ENCODE measurements around the gene KCTD11.

Gene KCTD11

GRCh38 chr17:7311110-7311705, 40.8 kb upstream of the KCTD11 start:
- Histone ChIP-seq H4K91ac (ENCODE audit: low read depth, low read length, poor library complexity) (no peak overlapping the region), H3K9ac (ENCODE audit: low read depth, low read length, poor library complexity) (no peak overlapping the region), H2BK120ac (ENCODE audit: low read depth, low read length) (no peak overlapping the region), H2AFZ (ENCODE audit: low read length) (no peak overlapping the region), H3K4me2 (ENCODE audit: insufficient read depth, low read length, poor library complexity, severe bottlenecking) (no peak overlapping the region), H3K4ac (ENCODE audit: low read length) (no peak overlapping the region), H2BK12ac (ENCODE audit: low read length) (no peak overlapping the region), H3K14ac (ENCODE audit: low read length) (no peak overlapping the region), H3K36me3 (replicated peaks in 1 of 2; ENCODE audit: control insufficient read depth in 2 of 2, insufficient read depth in 2 of 2, low read length in 2 of 2) (peaks cover 47 to 59% of the 10 kb centered on the region in 2 donors), H3K18ac (ENCODE audit: low read length) (no peak overlapping the region), H3K4me3 (ENCODE audit: low read length in 2 of 2) (no peak overlapping the region), H3K23ac (ENCODE audit: low read depth, low read length, poor library complexity) (no peak overlapping the region), H3K9me3 (replicated peaks in 1 of 2; ENCODE audit: control insufficient read depth in 2 of 2, insufficient read depth in 1 of 2, low read depth in 1 of 2, low read length in 2 of 2) (no peaks in the 10 kb centered on the region), H2AK5ac (ENCODE audit: low read depth, low read length) (no peak overlapping the region), H2BK15ac (ENCODE audit: low read length) (no peak overlapping the region), H3K27me3 (ENCODE audit: control insufficient read depth in 3 of 3, insufficient read depth in 3 of 3, low read depth in 1 of 3, low read length in 3 of 3) (no peaks in the 10 kb centered on the region), H4K8ac (ENCODE audit: low read depth, low read length) (no peak overlapping the region), H3K4me1 (ENCODE audit: control insufficient read depth in 2 of 2, insufficient read depth in 1 of 2, low read depth in 1 of 2, low read length in 2 of 2) (peaks cover 8 to 18% of the 10 kb centered on the region in 2 donors), H3K79me1 (ENCODE audit: low read depth, low read length) (peaks cover 7% of the 10 kb centered on the region), H3K27ac (replicated peaks; ENCODE audit: low read length) (no peak overlapping the region), H2BK5ac (ENCODE audit: low read length) (no peak overlapping the region)
- DNase-seq (ENCODE audit: low spot score) = no peak
- 100% methylated on average over 1 of the region's 7 CpGs; no CpG with 5 or more reads in 1 of the 2 donors for WGBS, 2 donors (ENCODE audit: extremely low coverage in 2 of 2, insufficient read length in 2 of 2, insufficient replicate concordance in 1 of 2)

GRCh38 chr17:7312432-7313087, 39.4 kb upstream of the KCTD11 start:
- Histone ChIP-seq H2AFZ (ENCODE audit: low read length) (no peak overlapping the region), H4K91ac (ENCODE audit: low read depth, low read length, poor library complexity) (no peak overlapping the region), H3K14ac (ENCODE audit: low read length) (no peak overlapping the region), H3K36me3 (replicated peaks in 1 of 2; ENCODE audit: control insufficient read depth in 2 of 2, insufficient read depth in 2 of 2, low read length in 2 of 2) (peaks cover 52 to 70% of the 10 kb centered on the region in 2 donors), H3K4ac (ENCODE audit: low read length) (no peak overlapping the region), H2BK15ac (ENCODE audit: low read length) (no peak overlapping the region), H3K27ac (replicated peaks; ENCODE audit: low read length) (no peak overlapping the region), H3K9me3 (replicated peaks in 1 of 2; ENCODE audit: control insufficient read depth in 2 of 2, insufficient read depth in 1 of 2, low read depth in 1 of 2, low read length in 2 of 2) (no peaks in the 10 kb centered on the region), H3K4me2 (ENCODE audit: insufficient read depth, low read length, poor library complexity, severe bottlenecking) (no peak overlapping the region), H3K23ac (ENCODE audit: low read depth, low read length, poor library complexity) (peak overlapping the region; percentile 16), H3K9ac (ENCODE audit: low read depth, low read length, poor library complexity) (no peak overlapping the region), H2BK12ac (ENCODE audit: low read length) (no peak overlapping the region), H3K4me3 (ENCODE audit: low read length in 2 of 2) (no peak overlapping the region), H2BK5ac (ENCODE audit: low read length) (no peak overlapping the region), H2AK5ac (ENCODE audit: low read depth, low read length) (no peak overlapping the region), H3K18ac (ENCODE audit: low read length) (no peak overlapping the region), H3K27me3 (ENCODE audit: control insufficient read depth in 3 of 3, insufficient read depth in 3 of 3, low read depth in 1 of 3, low read length in 3 of 3) (no peaks in the 10 kb centered on the region), H3K79me1 (ENCODE audit: low read depth, low read length) (peaks cover 7% of the 10 kb centered on the region), H3K4me1 (ENCODE audit: control insufficient read depth in 2 of 2, insufficient read depth in 1 of 2, low read depth in 1 of 2, low read length in 2 of 2) (peaks cover 8 to 18% of the 10 kb centered on the region in 2 donors), H2BK120ac (ENCODE audit: low read depth, low read length) (no peak overlapping the region), H4K8ac (ENCODE audit: low read depth, low read length) (no peak overlapping the region)
- no CpG with 5 or more reads among the region's 7 CpGs for WGBS, 2 donors (ENCODE audit: extremely low coverage in 2 of 2, insufficient read length in 2 of 2, insufficient replicate concordance in 1 of 2)
- DNase-seq (ENCODE audit: low spot score) = no peak

- Histone ChIP-seq H2AFZ (ENCODE audit: low read length) (no peak overlapping the region), H3K9me3 (replicated peaks in 1 of 2; ENCODE audit: control insufficient read depth in 2 of 2, insufficient read depth in 1 of 2, low read depth in 1 of 2, low read length in 2 of 2) (no peaks in the 10 kb centered on the region), H3K4me3 (ENCODE audit: low read length in 2 of 2) (peak overlapping the region in 1 of 2 donors; percentile 60), H4K91ac (ENCODE audit: low read depth, low read length, poor library complexity) (no peak overlapping the region), H3K23ac (ENCODE audit: low read depth, low read length, poor library complexity) (no peak overlapping the region), H2BK5ac (ENCODE audit: low read length) (no peak overlapping the region), H3K9ac (ENCODE audit: low read depth, low read length, poor library complexity) (no peak overlapping the region), H3K4ac (ENCODE audit: low read length) (no peak overlapping the region), H3K36me3 (replicated peaks in 1 of 2; ENCODE audit: control insufficient read depth in 2 of 2, insufficient read depth in 2 of 2, low read length in 2 of 2) (peaks cover 59 to 77% of the 10 kb centered on the region in 2 donors), H3K4me2 (ENCODE audit: insufficient read depth, low read length, poor library complexity, severe bottlenecking) (no peak overlapping the region), H3K18ac (ENCODE audit: low read length) (no peak overlapping the region), H2BK15ac (ENCODE audit: low read length) (no peak overlapping the region), H3K27ac (replicated peaks; ENCODE audit: low read length) (no peak overlapping the region), H3K79me1 (ENCODE audit: low read depth, low read length) (peaks cover 7% of the 10 kb centered on the region), H3K27me3 (ENCODE audit: control insufficient read depth in 3 of 3, insufficient read depth in 3 of 3, low read depth in 1 of 3, low read length in 3 of 3) (no peaks in the 10 kb centered on the region), H2BK120ac (ENCODE audit: low read depth, low read length) (no peak overlapping the region), H3K4me1 (ENCODE audit: control insufficient read depth in 2 of 2, insufficient read depth in 1 of 2, low read depth in 1 of 2, low read length in 2 of 2) (peaks cover 8 to 18% of the 10 kb centered on the region in 2 donors), H2AK5ac (ENCODE audit: low read depth, low read length) (no peak overlapping the region), H3K14ac (ENCODE audit: low read length) (no peak overlapping the region), H2BK12ac (ENCODE audit: low read length) (no peak overlapping the region), H4K8ac (ENCODE audit: low read depth, low read length) (no peak overlapping the region)
- WGBS, 2 donors (ENCODE audit: extremely low coverage in 2 of 2, insufficient read length in 2 of 2, insufficient replicate concordance in 1 of 2) = no CpG with 5 or more reads among the region's 7 CpGs
- DNase-seq (ENCODE audit: low spot score) = no peak
Observed at GRCh38 chr17:7313088-7313889, 38.7 kb upstream of the KCTD11 start.
